ENCODE data around the gene TBC1D23. TPM values are rescaled to one million over a fixed set of nuclear protein-coding genes. Genes with fewer than 3 reads are reported as not detected.
"Not testable (repeated sequence)": the region's sequence is repeated elsewhere in the genome, so short reads cannot be mapped to it uniquely, and the experiment has no call there.

Gene TBC1D23
- total and polyA plus RNA-seq, 4 donors: 8.7 to 30.3 (median 17.8) TPM

- TF ChIP-seq CTCF (IDR thresholded peaks at IDR 0.05; ENCODE audit: low read depth, low read length, missing input control): no peak
- TF ChIP-seq RAD21 (IDR thresholded peaks at IDR 0.05): no peak
- TF ChIP-seq MAX (IDR thresholded peaks at IDR 0.05): no peak
- TF ChIP-seq SP1 (IDR thresholded peaks at IDR 0.05): no peak
- TF ChIP-seq JUND (IDR thresholded peaks at IDR 0.05): no peak
- no peak for TF ChIP-seq FOXA2 (IDR thresholded peaks at IDR 0.05)
Observed at GRCh38 chr3:100228247-100228646, 32.5 kb upstream of the TBC1D23 start (continued).

GRCh38 chr3:100229188-100229587 is 31.6 kb upstream of the TBC1D23 start:
- not testable (repeated sequence) for DNase-seq (ENCODE audit: low spot score); H3K36me3 ChIP-seq (ENCODE audit: control insufficient read depth in 4 of 4, insufficient read depth in 3 of 4, low read depth in 1 of 4, low read length in 3 of 4); H3K4me1 ChIP-seq (ENCODE audit: control insufficient read depth in 4 of 4, insufficient read depth in 4 of 4, low read length in 3 of 4); H3K4me3 ChIP-seq (ENCODE audit: low read depth in 1 of 3, low read length in 3 of 3); H3K27me3 ChIP-seq (ENCODE audit: control insufficient read depth in 4 of 4, insufficient read depth in 4 of 4, low read length in 3 of 4); H3K27ac ChIP-seq (ENCODE audit: low read depth in 1 of 2, low read length in 2 of 2); H3K9ac ChIP-seq (ENCODE audit: low read depth in 1 of 2, low read length in 2 of 2); H3K9me3 ChIP-seq (ENCODE audit: control insufficient read depth in 4 of 4, low read length in 3 of 4)
- WGBS: 91% methylated on average over 3 of the region's 3 CpGs

- Histone ChIP-seq H3K27ac (ENCODE audit: low read depth in 1 of 2, low read length in 2 of 2) (no peak overlapping the region), H3K4me1 (ENCODE audit: control insufficient read depth in 4 of 4, insufficient read depth in 4 of 4, low read length in 3 of 4) (no peaks in the 10 kb centered on the region), H3K27me3 (ENCODE audit: control insufficient read depth in 4 of 4, insufficient read depth in 4 of 4, low read length in 3 of 4) (no peaks in the 10 kb centered on the region), H3K36me3 (ENCODE audit: control insufficient read depth in 4 of 4, insufficient read depth in 3 of 4, low read depth in 1 of 4, low read length in 3 of 4) (no peaks in the 10 kb centered on the region), H3K9ac (ENCODE audit: low read depth in 1 of 2, low read length in 2 of 2) (no peak overlapping the region), H3K9me3 (ENCODE audit: control insufficient read depth in 4 of 4, low read length in 3 of 4) (no peaks in the 10 kb centered on the region), H3K4me3 (ENCODE audit: low read depth in 1 of 3, low read length in 3 of 3) (no peak overlapping the region)
- whole genome bisulfite sequencing: 96% methylated on average over 3 of the region's 3 CpGs
- TF ChIP-seq GABPA (IDR thresholded peaks at IDR 0.05 in 1 of 2, conservative IDR thresholded peaks at IDR 0.05 in 1 of 2): no peak
- TF ChIP-seq CTCF (IDR thresholded peaks at IDR 0.05; ENCODE audit: low read depth, low read length, missing input control): no peak
- no peak for TF ChIP-seq MAX (IDR thresholded peaks at IDR 0.05)
- TF ChIP-seq SP1 (IDR thresholded peaks at IDR 0.05): no peak
- TF ChIP-seq HNF4A (conservative IDR thresholded peaks at IDR 0.05): no peak
- no peak for TF ChIP-seq HNF4G (IDR thresholded peaks at IDR 0.05)
- TF ChIP-seq ATF3 (IDR thresholded peaks at IDR 0.05): no peak
- no peak for TF ChIP-seq NR2F2 (IDR thresholded peaks at IDR 0.05)
- no peak for TF ChIP-seq FOXA2 (IDR thresholded peaks at IDR 0.05)
- TF ChIP-seq RXRA (IDR thresholded peaks at IDR 0.05): no peak
- TF ChIP-seq JUND (IDR thresholded peaks at IDR 0.05): no peak
- DNase-seq (ENCODE audit: low spot score): no peak
Observed at GRCh38 chr3:100230710-100231109, 30.1 kb upstream of the TBC1D23 start.

Data from liver (tissue), 9 donors.